MCF 10A (cell line): ENCODE measurements around the gene AKAP9. TPM values are rescaled to one million over a fixed set of nuclear protein-coding genes. Genes with fewer than 3 reads are reported as not detected.

Experiments used
- BruUV-seq: library from RNA; stranded (reverse); fragments of 400-500 nt; replicated peaks from 2 replicates; lab custom pipeline; 2021; lab: Mats Ljungman, UMichigan
- CTCF ChIA-PET: fragments of 300-600 bp; sonication (Branson Sonifier 250); formaldehyde crosslinking; extraction: SDS; loops from one replicate; lab custom pipeline; 2021; ENCODE audit warnings: antibody characterized with exemption, inconsistent platforms; lab: Yijun Ruan, JAX
- POLR2A ChIA-PET: fragments of 300-600, 350-650 bp; sonication (Branson Sonifier 250); formaldehyde crosslinking; extraction: SDS; loops from one replicate; lab custom pipeline; 2020; ENCODE audit warnings: antibody characterized with exemption, inconsistent platforms; lab: Yijun Ruan, JAX
- DNase-seq: peaks from one replicate; pipeline ENCODE4 v3.0.0-alpha.2; 2018; ENCODE audit not compliant: unreplicated experiment
- H3K27ac Mint-ChIP-seq: one replicate; pipeline ENCODE4 v1.8.0; 2022; ENCODE audit warnings: mild to moderate bottlenecking, low read depth, mixed read lengths; ENCODE audit not compliant: unreplicated experiment
- H3K27me3 Mint-ChIP-seq: one replicate; pipeline ENCODE4 v1.8.0; 2022; ENCODE audit warnings: mixed read lengths; ENCODE audit not compliant: insufficient read depth, unreplicated experiment
- H3K36me3 Mint-ChIP-seq: one replicate; pipeline ENCODE4 v1.8.0; 2022; ENCODE audit warnings: mild to moderate bottlenecking, moderate library complexity, mixed read lengths; ENCODE audit not compliant: insufficient read depth, unreplicated experiment
- H3K4me1 Mint-ChIP-seq: one replicate; pipeline ENCODE4 v1.8.0; 2022; ENCODE audit warnings: mixed read lengths; ENCODE audit not compliant: insufficient read depth, unreplicated experiment
- H3K4me3 Mint-ChIP-seq: one replicate; pipeline ENCODE4 v1.8.0; 2022; ENCODE audit warnings: mild to moderate bottlenecking, moderate library complexity, mixed read lengths; ENCODE audit not compliant: unreplicated experiment
- H3K9me3 Mint-ChIP-seq: one replicate; pipeline ENCODE4 v1.8.0; 2022; ENCODE audit warnings: mixed read lengths; ENCODE audit not compliant: unreplicated experiment
- CTCF ChIP-seq: fragments of 200-600 bp; IDR thresholded peaks from one replicate; pipeline ENCODE4 v1.8.0; 2022; ENCODE audit warnings: antibody characterized with exemption, mild to moderate bottlenecking; ENCODE audit not compliant: unreplicated experiment
- intact Hi-C: fragments of 100-400 bp; cut with micrococcal nuclease; formaldehyde crosslinking; loops from 2 replicates; pipeline ENCODE4 v1.14.1; 2022
- total RNA-seq: library from RNA; stranded (reverse); gene quantifications from 2 replicates; pipeline ENCODE4 v1.2.3, GENCODE V29; 2022

AKAP9 gene
- total RNA-seq, 1 experiment from 2014 or later = 39.2 TPM

GRCh38 chr7:91995391-91996105, 54.9 kb downstream of the AKAP9 start:
- ChIA-PET CTCF (interaction anchor here (0.5 to 1.0 kb wide), 3 partner anchors 10 to 595 kb away, joined by 3 read pairs; partner anchors contain the start of gene MTERF1), POLR2A (no interaction called here)
- no peak for DNase-seq
- intact Hi-C loops = no loop called here
- no TSS peak for BruUV-seq
- no peak overlapping the region for H3K27ac Mint-ChIP-seq
- no peak for TF ChIP-seq CTCF
- peaks cover 63% of the 10 kb centered on the region for H3K36me3 Mint-ChIP-seq
- H3K9me3 Mint-ChIP-seq = no peaks in the 10 kb centered on the region
- H3K4me3 Mint-ChIP-seq = no peak overlapping the region
- H3K4me1 Mint-ChIP-seq = no peaks in the 10 kb centered on the region
- no peaks in the 10 kb centered on the region for H3K27me3 Mint-ChIP-seq

- Mint-ChIP-seq H3K27ac (no peak overlapping the region), H3K4me3 (no peak overlapping the region), H3K27me3 (no peaks in the 10 kb centered on the region), H3K9me3 (peaks cover 15% of the 10 kb centered on the region), H3K36me3 (peaks cover 66% of the 10 kb centered on the region), H3K4me1 (no peaks in the 10 kb centered on the region)
- CTCF ChIA-PET = interaction anchor here (0.7 kb wide), 1 partner anchor 216 kb away, joined by 4 read pairs; no protein-coding TSS in a partner anchor
- BruUV-seq = no TSS peak
- no peak for DNase-seq
- intact Hi-C loops = no loop called here
- no peak for TF ChIP-seq CTCF
- POLR2A ChIA-PET = interaction anchor here (0.6 to 0.7 kb wide), 2 partner anchors 278 to 1264 kb away, joined by 3 to 4 read pairs; no protein-coding TSS in a partner anchor
Measured at GRCh38 chr7:91999631-92000565, 59.2 kb downstream of the AKAP9 start.

- no peak for TF ChIP-seq CTCF
- ChIA-PET CTCF (interaction anchor here (0.6 to 1.1 kb wide), 2 partner anchors 122 to 173 kb away, joined by 3 to 4 read pairs; no protein-coding TSS in a partner anchor), POLR2A (interaction anchor here (0.8 to 1.5 kb wide), 3 partner anchors 9 to 57 kb away, joined by 3 to 5 read pairs (median 3); no protein-coding TSS in a partner anchor)
- H3K27ac Mint-ChIP-seq = no peak overlapping the region
- DNase-seq = no peak
- peaks cover 15% of the 10 kb centered on the region for H3K9me3 Mint-ChIP-seq
- H3K36me3 Mint-ChIP-seq = peaks cover 63% of the 10 kb centered on the region
- intact Hi-C loops = no loop called here
- H3K4me1 Mint-ChIP-seq = no peaks in the 10 kb centered on the region
- H3K27me3 Mint-ChIP-seq = no peaks in the 10 kb centered on the region
- BruUV-seq = no TSS peak
- H3K4me3 Mint-ChIP-seq = no peak overlapping the region
Measured at GRCh38 chr7:92002720-92003119, 62.1 kb downstream of the AKAP9 start.
